Kidney epithelial cell (primary cell): ENCODE data around the gene EEIG1. TPM values are rescaled to one million over a fixed set of nuclear protein-coding genes. Genes with fewer than 3 reads are reported as not detected.

ENCODE experiments used
- DNase-seq: peaks from one replicate; pipeline ENCODE4 v3.0.0-alpha.2; 2010; ENCODE audit warnings: low read depth
- H3K27me3 ChIP-seq: 2 replicates; pipeline ENCODE4 v1.6.0; 2011; ENCODE audit warnings: low read length; ENCODE audit not compliant: control insufficient read depth, insufficient read depth
- H3K36me3 ChIP-seq: 2 replicates; pipeline ENCODE4 v1.5.1; 2011; ENCODE audit warnings: low read length; ENCODE audit not compliant: control insufficient read depth, insufficient read depth
- H3K4me3 ChIP-seq: 2 replicates; pipeline ENCODE4 v1.5.1; 2011; ENCODE audit warnings: low read depth, mild to moderate bottlenecking, control low read depth, low read length
- CTCF ChIP-seq: IDR thresholded peaks from 2 replicates; pipeline ENCODE4 v1.5.1; 2011; ENCODE audit warnings: mild to moderate bottlenecking, moderate library complexity, low read length, control low read depth, inconsistent platforms; ENCODE audit not compliant: insufficient read depth, poor library complexity, severe bottlenecking
- total RNA-seq: library from RNA; depleted of rRNA; stranded (reverse); fragments of >200 nt; gene quantifications from 2 replicates; pipeline ENCODE4 v1.2.3, GENCODE V29; 2015

Gene EEIG1
- total RNA-seq, 1 donor from 2014 or later: 16.5 TPM

- Histone ChIP-seq H3K27me3 (no peaks in the 10 kb centered on the region), H3K4me3 (no peak overlapping the region), H3K36me3 (no peaks in the 10 kb centered on the region)
- no peak for DNase-seq
- no peak for TF ChIP-seq CTCF
These were observed 35.5 kb downstream of the EEIG1 start for GRCh38 chr9:127945338-127945737.

- no peak for DNase-seq
- H3K36me3 ChIP-seq: no peaks in the 10 kb centered on the region
- H3K27me3 ChIP-seq: no peaks in the 10 kb centered on the region
- TF ChIP-seq CTCF: no peak
- no peak overlapping the region for H3K4me3 ChIP-seq
These were observed 36.1 kb downstream of the EEIG1 start for GRCh38 chr9:127944586-127945218.

DNA sequence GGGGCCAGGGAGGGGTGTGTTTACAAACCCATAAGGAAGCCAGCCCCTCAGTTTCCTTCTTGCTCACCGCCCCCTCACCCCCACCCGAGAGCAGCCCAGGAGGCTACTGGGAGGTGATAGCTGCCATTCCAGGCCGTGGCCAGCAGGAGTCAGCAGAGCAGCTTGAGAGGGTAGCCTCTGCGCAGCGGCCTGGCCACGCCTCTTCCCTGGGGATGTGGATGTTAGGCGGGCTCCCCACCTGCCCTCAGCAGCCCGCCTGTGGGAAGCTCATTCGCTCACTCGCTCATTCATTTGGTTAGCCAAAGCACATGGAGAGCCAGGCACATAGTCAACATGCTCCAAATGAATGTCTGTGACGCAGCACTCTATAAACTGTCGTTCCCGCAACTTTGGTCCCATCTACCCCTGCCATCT lies 37.1 kb downstream of the EEIG1 start:
- peak; percentile 98 for TF ChIP-seq CTCF
- Histone ChIP-seq H3K27me3 (no peaks in the 10 kb centered on the region), H3K36me3 (no peaks in the 10 kb centered on the region), H3K4me3 (no peak overlapping the region)
- no peak for DNase-seq

DNA sequence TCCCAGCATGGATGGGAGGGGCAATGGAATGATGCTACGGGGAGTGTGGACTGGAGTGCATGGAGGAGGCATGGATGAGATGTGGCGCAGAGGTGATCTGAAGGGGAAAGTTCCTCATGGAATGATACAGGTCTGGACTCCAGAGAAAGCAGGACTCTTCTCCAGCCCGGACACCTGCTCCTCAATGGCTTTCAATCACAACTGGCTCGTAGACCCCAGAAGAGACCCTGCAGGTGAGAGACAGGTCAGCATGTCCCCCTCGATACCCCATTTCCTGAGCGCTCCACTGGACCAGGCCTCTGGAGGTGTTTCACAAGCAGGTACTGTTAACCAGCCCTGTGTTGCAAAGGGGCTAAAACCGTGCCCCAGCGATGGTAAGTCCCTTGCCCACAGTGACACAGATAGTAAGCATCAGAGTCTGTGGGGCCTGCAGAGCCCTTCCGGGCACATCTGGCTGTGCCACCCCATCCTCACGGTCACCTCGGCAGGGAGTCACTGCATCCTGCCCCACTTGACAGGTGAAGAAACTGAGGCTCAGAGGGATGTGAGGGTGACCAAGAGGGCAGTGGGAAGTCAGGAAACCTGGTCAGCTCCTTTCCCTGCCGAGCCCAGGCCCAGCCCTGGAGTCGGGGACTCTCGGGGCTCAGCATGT lies 37.7 kb downstream of the EEIG1 start:
- no peak overlapping the region for H3K4me3 ChIP-seq
- DNase-seq: no peak
- H3K36me3 ChIP-seq: no peaks in the 10 kb centered on the region
- TF ChIP-seq CTCF: no peak
- H3K27me3 ChIP-seq: no peaks in the 10 kb centered on the region

DNA sequence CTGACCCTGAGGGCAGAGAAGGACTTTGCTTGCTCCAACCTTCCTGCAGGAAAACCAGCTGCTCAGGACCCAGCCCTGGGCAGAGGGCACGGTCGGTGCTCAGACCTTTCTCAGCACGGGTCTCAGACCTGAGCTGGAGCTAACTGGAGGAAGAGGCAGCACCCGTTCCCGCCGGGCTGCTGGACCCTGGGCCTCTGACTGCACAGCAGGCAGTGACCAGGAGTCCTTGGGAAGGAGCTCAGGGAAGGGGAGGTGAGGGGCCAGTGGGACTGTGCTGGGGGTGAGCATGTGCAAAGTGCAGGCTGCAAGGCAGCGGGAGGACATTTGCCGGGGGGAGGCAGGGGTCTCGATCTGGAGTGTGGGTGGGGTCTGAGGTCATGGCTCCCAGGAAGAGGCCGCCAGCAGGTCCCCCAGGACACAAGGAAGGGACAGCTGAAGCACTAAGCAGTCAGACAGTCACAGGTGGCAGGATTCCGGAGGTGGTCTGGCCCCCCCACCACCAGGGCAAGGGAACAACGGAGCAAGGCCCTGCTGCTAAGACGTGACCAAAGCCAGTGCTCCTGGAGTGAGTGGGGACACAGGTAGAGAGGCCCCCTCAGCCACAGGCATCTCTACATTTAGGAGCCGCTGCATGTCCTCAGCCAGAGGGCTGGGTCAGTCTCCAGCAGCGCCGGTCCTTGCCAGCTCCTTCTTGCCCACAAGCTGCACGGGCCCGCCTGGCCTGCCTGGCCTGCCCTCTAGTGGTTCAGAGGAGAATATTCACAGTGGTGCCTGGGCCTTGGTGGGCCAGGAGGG lies 38.4 kb downstream of the EEIG1 start:
- DNase-seq: no peak
- no peak overlapping the region for H3K4me3 ChIP-seq
- peak; percentile 89 for TF ChIP-seq CTCF
- H3K27me3 ChIP-seq: no peaks in the 10 kb centered on the region
- H3K36me3 ChIP-seq: no peaks in the 10 kb centered on the region

- no peak for DNase-seq
- no peak for TF ChIP-seq CTCF
- no peaks in the 10 kb centered on the region for H3K36me3 ChIP-seq
- no peaks in the 10 kb centered on the region for H3K27me3 ChIP-seq
- no peak overlapping the region for H3K4me3 ChIP-seq
These were observed 38.9 kb downstream of the EEIG1 start for GRCh38 chr9:127941961-127942215.
